NCI-H1048 (cell line): ENCODE data around the gene TFF1.

ENCODE experiments used
- DNase-seq: peaks from one replicate; lab custom pipeline; 2025; lab: John Stamatoyannopoulos, UW

Gene TFF1

DNA sequence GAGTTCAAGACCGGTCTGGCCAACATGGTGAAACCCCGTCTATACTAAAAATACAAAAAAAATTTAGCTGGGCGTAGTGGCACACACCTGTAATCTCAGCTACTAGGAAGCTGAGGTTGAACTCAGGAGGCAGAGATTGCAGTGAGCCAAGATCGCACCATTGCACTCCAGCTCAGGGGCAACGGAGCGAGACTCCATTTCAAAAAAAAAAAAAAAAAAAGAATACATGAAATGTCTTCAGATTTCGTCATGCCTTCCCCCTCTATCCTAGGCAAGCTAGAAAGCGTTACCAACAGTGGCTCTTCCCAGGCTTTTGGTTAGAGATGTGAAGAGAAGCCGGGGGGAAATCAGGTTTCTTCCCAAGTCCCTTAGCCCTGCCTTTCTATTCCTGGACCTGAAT lies 3.6 kb downstream of the TFF1 start:
- DNase-seq = no peak

- no peak for DNase-seq
Observed at GRCh38 chr21:42362198-42362597, 4.1 kb downstream of the TFF1 start.

DNA sequence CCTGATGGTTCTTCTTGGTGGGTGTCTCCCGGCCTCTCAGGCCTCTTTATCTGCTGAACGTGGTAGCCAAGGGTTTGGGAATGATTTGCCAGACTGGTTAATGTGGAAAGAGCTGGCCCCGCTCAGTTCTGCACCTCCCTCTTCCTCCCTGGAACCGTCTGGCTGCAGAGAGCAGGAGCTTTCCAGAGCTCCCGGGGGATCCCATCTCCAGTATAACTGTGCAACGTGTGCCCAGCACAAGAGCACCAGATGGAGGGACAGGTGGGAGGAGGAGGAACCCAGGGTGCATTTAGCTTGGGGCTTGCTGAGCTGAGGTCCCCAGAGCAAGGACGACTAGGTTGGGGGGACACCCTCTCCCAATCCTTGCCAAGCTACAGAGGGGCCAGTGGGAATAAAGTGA lies 5.0 kb downstream of the TFF1 start:
- DNase-seq = no peak

DNA sequence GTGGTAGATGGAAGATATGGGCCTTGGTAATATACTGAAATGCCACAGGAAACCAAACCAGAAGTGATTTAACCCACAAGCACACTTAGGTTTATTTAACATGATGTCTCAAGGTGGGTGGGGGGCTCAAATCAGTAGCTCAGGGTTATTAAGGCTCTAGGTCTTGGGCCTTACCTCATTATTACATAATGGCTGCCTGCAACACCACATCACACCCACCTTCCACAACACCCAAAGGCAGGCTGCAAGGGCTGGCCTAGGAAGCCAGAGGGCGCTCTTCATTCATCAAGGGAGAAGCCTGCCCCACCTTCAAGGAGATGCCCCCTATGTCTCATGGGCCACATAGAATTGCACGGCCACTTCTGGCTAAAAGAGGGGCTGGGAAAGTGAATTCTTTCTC lies 6.0 kb downstream of the TFF1 start:
- DNase-seq = no peak

DNA sequence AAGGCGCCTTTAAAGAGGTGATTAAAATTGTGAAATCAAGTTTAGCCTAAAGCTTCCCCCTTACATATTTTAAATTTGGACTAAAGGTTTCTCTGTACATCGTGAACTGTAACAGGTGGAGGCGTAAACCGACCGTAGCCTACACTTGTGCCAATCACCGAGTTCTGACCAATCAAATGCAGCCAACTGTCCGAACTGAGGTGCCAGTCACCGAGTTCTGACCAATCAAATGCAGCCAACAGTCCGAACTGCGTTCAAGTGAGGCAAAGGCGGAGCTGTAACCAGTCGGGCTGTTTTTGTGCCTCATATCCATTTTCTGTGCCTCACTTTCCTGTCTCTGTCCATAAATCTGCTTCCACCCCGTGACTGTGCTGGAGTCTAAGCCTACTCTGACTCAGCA lies 7.4 kb downstream of the TFF1 start:
- no peak for DNase-seq

GRCh38 chr21:42358261-42358660 lies 8.1 kb downstream of the TFF1 start:
- DNase-seq = no peak

DNA sequence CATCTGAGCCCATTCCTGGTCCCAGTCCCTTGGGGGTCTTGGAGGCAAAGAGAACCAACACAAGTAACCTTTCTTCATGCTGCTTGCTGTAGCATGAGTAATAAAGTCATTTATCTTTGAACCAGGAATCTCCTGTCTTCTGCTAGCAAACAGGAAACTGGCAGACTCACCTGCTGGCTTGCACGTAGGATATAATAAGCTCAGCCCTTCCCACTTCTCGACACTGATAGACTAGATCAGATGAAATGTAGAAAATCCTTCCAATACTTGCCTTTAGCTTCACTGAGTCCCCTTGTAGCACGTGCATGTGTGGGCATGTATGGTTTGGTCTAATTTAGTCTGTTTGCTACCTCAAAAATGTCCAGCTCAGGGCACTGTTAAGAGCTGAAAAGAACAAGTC lies 9.0 kb downstream of the TFF1 start:
- no peak for DNase-seq

DNA sequence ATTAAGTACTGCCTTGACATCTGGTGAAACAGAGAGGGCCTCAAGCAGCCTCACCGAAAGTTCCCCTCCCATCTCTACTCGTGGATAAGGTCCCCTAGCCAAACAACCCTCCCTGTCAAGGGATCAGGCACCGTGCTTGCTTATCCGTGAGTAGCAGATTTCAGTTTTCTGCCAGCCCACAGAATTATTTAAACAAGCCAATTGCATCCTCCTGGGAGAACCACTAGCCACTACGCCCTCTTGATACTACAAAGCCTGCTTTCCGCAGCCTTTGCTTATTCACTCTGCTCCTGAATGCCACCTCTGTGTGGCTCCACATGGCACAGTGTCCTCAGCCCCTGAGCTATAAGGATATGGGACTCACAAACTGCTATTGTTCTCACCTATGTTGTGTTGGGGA lies 9.7 kb downstream of the TFF1 start:
- no peak for DNase-seq

DNA sequence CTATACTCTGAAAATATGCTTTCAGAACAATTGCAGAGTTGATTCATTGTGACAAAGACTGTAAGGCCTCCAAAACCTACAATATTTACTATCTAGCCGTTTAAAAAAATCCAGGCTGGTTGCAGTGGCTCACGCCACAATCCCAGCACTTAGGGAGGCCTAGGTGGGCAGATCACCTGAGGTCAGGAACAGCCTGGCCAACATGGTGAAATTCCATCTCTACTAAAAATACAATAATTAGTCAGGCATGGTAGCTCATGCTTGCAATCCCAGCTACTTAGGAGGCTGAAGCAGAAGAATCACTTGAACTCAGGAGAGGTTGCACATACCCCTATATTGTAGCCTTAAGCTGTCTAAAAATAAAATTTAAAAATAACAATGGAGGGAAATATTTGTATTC lies 10.3 kb downstream of the TFF1 start:
- DNase-seq = no peak

GRCh38 chr21:42353623-42354022 lies 12.7 kb downstream of the TFF1 start:
- no peak for DNase-seq

DNA sequence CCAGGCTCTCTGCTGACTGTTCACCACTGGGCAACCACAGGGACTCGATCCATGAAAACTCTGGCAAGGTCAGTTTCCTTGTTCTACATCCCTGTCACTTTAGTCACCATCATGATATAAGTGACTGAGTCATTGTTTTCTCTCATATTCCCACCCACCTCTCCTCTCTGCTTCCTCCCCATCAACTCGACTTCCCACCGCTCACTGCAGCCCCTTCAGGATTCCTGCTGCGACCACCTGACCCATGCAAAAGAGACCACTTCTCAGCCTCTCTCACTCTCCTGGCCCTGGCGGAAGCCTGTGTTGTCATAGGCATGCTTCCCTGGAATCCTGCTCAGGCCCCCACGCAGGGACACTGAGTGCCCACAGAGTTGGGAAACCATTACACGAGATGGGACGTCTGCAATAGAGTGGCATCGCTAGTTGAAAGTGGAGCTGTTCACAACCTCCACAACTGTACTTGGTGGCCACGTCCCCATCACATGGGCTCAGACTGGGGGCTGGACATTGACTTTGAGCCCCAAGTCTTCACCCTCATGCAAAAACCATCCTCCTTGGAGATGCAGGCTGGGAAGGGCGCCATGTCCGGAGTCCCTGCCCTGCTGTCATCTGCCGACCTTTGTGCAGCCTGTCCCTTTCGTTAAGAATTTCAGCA lies 13.8 kb downstream of the TFF1 start:
- DNase-seq = no peak

- no peak for DNase-seq
Observed at GRCh38 chr21:42351626-42352440, 14.5 kb downstream of the TFF1 start.

- no peak for DNase-seq
Observed at GRCh38 chr21:42350927-42351426, 15.4 kb downstream of the TFF1 start, which contains the start of gene TFF2. TSS of gene TFF2 (minus strand) at chr21:42350994. CDS start at chr21:42350957, 37 bp downstream.

- no peak for DNase-seq
Observed at GRCh38 chr21:42350318-42350910, 15.9 kb downstream of the TFF1 start.

DNA sequence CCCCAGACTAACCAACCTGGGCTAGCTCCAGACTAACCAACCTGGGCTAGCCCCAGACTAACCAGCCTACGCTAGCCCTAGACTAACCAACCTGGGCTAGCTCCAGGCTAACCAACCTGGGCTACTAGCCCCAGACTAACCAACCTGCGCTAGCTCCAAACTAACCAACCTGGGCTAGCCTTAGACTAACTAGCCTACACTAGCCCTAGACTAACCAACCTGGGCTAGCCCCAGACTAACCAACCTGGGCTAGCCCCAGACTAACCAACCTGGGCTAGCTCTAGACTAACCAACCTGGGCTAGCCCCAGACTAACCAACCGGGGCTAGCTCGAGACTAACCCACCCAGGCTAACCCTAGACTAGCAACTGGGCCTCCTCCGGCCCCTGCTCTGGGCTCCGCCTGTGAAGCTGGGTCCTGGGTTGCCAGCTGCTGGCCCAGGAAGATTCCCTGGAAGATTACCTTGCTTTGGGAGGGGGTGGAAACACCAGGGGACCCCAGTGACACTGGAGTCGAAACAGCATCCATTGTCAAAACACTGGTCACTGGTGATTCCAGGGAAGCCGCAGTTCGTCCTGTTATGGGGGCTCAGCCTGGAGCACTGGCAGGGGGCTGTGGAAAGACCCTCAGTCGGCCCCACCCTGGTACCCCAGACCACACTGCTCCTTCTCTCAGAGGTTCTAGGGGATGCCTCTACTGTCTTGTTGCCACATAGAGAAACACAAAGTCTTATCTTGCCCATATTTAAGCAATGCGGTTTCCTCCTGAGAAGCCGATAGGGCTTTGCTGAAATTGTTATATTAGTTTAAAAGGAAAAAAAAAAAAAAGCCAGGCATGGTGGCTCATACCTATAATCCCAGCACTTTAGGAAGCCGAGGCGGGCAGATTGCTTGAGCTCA lies 16.7 kb downstream of the TFF1 start:
- DNase-seq = no peak

DNA sequence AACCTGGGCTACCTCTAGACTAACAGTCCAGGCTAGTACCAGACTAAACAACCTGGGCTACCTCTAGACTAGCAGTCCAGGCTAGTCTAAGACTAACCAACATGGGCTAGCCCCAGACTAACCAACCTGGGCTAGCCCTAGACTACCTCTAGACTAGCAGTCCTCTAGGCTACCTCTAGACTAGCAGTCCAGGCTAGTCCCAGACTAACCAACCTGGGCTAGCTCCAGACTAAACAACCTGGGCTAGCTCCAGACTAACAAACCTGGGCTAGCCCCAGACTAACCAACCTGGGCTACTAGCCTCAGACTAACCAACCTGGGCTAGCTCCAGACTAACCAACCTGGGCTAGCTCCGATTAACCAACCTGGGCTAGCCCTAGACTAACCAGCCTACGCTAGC lies 17.6 kb downstream of the TFF1 start:
- no peak for DNase-seq

GRCh38 chr21:42347601-42348327 lies 18.6 kb downstream of the TFF1 start:
- no peak for DNase-seq

- no peak for DNase-seq
Observed at GRCh38 chr21:42346866-42347600, 19.3 kb downstream of the TFF1 start.

DNA sequence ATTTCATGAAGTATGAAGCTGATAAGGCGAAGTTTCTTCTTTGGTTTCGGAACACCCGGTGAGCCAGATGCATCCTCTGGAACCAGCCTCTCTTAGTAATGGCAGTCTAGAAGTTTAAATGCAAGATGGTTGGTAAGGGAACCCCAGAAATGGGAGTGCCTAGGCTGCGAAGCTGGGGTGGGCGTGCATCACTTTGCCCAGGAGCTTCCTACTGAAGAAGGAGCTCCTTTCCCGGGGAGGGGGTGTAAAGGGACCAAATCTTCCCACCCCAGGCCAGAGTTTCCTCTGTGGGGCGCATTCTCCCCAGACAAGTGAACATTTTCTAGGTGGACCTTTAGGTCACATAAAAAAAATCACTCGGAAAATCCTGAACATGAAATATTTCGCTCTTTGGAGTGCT lies 19.9 kb downstream of the TFF1 start:
- no peak for DNase-seq

DNA sequence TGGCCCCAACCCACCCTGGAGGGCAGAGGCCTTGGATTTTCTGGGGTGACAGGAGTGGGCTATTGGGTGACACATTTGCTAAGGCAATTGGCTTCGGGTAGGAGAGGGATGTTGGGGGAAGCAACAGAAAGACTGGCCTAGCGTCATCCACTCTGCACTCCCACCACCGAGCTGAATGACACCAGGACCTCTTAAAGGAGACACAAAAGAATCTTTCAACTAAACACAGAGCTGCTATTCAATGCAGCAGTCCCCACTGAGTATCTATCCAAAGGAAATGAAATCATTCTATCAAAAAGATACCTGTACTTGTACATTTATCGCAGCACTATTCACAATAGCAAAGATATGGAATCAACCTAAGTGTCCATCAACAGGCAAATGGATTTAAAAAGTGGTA lies 21.7 kb downstream of the TFF1 start:
- DNase-seq = no peak
